HepG2 (cell line): Measurements from ENCODE around the gene TKTL2. TPM values are rescaled to one million over a fixed set of nuclear protein-coding genes. Genes with fewer than 3 reads are reported as not detected.

ENCODE experiments used
- ATAC-seq: fragments of 200-7000 bp; cut with Tn5 transposase; 3 replicates; pipeline ENCODE4 v1.9.1; 2020; ENCODE audit warnings: mild to moderate bottlenecking, moderate library complexity
- BruUV-seq: library from RNA; stranded (reverse); fragments of 400-500 nt; replicated peaks from 2 replicates; lab custom pipeline; 2021; lab: Mats Ljungman, UMichigan
- CTCF ChIA-PET: fragments of 300-600 bp; formaldehyde crosslinking; extraction: SDS; loops from one replicate; lab custom pipeline; 2021; ENCODE audit warnings: low total read pairs, inconsistent platforms, low intra/inter-chr PET ratio; lab: Yijun Ruan, JAX
- POLR2A ChIA-PET: fragments of 350-600 bp; sonication (Branson Sonifier 250); formaldehyde crosslinking; loops from one replicate; lab custom pipeline; 2020; ENCODE audit warnings: antibody characterized with exemption, inconsistent platforms; lab: Yijun Ruan, JAX
- DNase-seq: peaks from one replicate; pipeline ENCODE4 v3.0.0-alpha.2; 2015; ENCODE audit warnings: low spot score
- FAIRE-seq: peaks from 3 replicates; lab custom pipeline; 2011; peaks lifted over from hg19 to GRCh38; lab: Jason Lieb, UNC
- H2AFZ ChIP-seq: one replicate; pipeline ENCODE4 v1.6.1; 2011; ENCODE audit warnings: low read length, inconsistent platforms
- H3K27ac ChIP-seq: fragments of 300-600 bp; 3 replicates; pipeline ENCODE4 v1.8.0; 2011; ENCODE audit warnings: mixed run types, mild to moderate bottlenecking, mixed read lengths, low read length, inconsistent platforms; ENCODE audit not compliant: insufficient read depth; ENCODE audit errors: extremely low read length
- H3K27me3 ChIP-seq, 2 experiments: fragments of 200-600 bp in 1 of 2; 2 replicates in 1 of 2; 3 replicates in 1 of 2; pipeline versions ENCODE4 v1.6.0 to v1.8.0; 2011; ENCODE audit warnings: low read length in 2 of 2, mild to moderate bottlenecking in 2 of 2, moderate library complexity in 2 of 2, inconsistent platforms in 1 of 2; ENCODE audit not compliant: insufficient read depth in 2 of 2, control insufficient read depth in 1 of 2
- H3K36me3 ChIP-seq, 2 experiments: fragments of 200-600 bp in 1 of 2; replicated peaks in 1 of 2; 2 replicates in 1 of 2; 3 replicates in 1 of 2; pipeline versions ENCODE4 v1.5.1 to v1.8.0; 2011; ENCODE audit warnings: low read length in 2 of 2, inconsistent platforms in 1 of 2; ENCODE audit not compliant: insufficient read depth in 2 of 2, control insufficient read depth in 1 of 2
- H3K4me1 ChIP-seq: 2 replicates; pipeline ENCODE4 v1.5.1; 2012; ENCODE audit warnings: low read length, inconsistent platforms; ENCODE audit not compliant: insufficient read depth
- H3K4me2 ChIP-seq: 2 replicates; pipeline ENCODE4 v1.6.0; 2011; ENCODE audit warnings: low read depth, low read length, inconsistent platforms
- H3K4me3 ChIP-seq, 3 experiments: fragments of 200-600 bp in 1 of 3; sonication (generic), shearing (Covaris generic) in 1 of 3; replicated peaks in 1 of 3; 2 replicates each; pipeline ENCODE4 v1.5.1; 2011 to 2016; ENCODE audit warnings: low read length in 3 of 3, inconsistent platforms in 2 of 3, low read depth in 2 of 3, mild to moderate bottlenecking in 2 of 3, control low read depth in 1 of 3, mixed read lengths in 1 of 3; ENCODE audit not compliant: insufficient read depth in 1 of 3
- H3K79me2 ChIP-seq: one replicate; pipeline ENCODE4 v1.6.1; 2011; ENCODE audit warnings: low read length, inconsistent platforms; ENCODE audit not compliant: insufficient read depth
- H3K9ac ChIP-seq: 2 replicates; pipeline ENCODE4 v1.6.0; 2011; ENCODE audit warnings: mild to moderate bottlenecking, low read depth, low read length, inconsistent platforms; ENCODE audit not compliant: insufficient read depth
- H3K9me3 ChIP-seq: 2 replicates; pipeline ENCODE4 v1.5.1; 2012; ENCODE audit warnings: mild to moderate bottlenecking, low read length
- H4K20me1 ChIP-seq: 2 replicates; pipeline ENCODE4 v1.6.0; 2011; ENCODE audit warnings: inconsistent platforms, mild to moderate bottlenecking, low read length, moderate library complexity; ENCODE audit not compliant: insufficient read depth
- DR1 ChIP-seq: sonication (generic); formaldehyde crosslinking; IDR thresholded peaks from 2 replicates; pipeline ENCODE4 v1.8.0; 2021; ENCODE audit warnings: mild to moderate bottlenecking, missing genetic modification reagents, inconsistent platforms
- FOXK1 ChIP-seq: sonication (generic); formaldehyde crosslinking; IDR thresholded peaks from 2 replicates; pipeline ENCODE4 v1.4.0; 2020; ENCODE audit warnings: low read depth, missing genetic modification reagents, borderline replicate concordance
- GTF2F1 ChIP-seq: fragments of 150-350 bp; IDR thresholded peaks from 2 replicates; pipeline ENCODE4 v1.6.1; 2014; ENCODE audit warnings: low read length
- HNRNPK ChIP-seq: fragments of 200-400 bp; formaldehyde crosslinking; IDR thresholded peaks from 2 replicates; pipeline ENCODE4 v1.6.1; 2018; ENCODE audit warnings: low read length, low read depth, moderate library complexity, mild to moderate bottlenecking; ENCODE audit not compliant: poor library complexity, severe bottlenecking
- KAT2B ChIP-seq: fragments of 150-350 bp; IDR thresholded peaks from 2 replicates; pipeline ENCODE4 v1.6.1; 2014; ENCODE audit warnings: low read depth, low read length, borderline replicate concordance
- MAZ ChIP-seq, 2 experiments: sonication (generic) in 1 of 2; formaldehyde crosslinking in 1 of 2; IDR thresholded peaks; 2 replicates each; pipeline versions ENCODE4 v1.5.0 to v1.6.1; 2012 to 2020; ENCODE audit warnings: low read depth in 2 of 2, mild to moderate bottlenecking in 2 of 2, borderline replicate concordance in 1 of 2, improper control_type of control experiment in 1 of 2, low read length in 1 of 2, missing genetic modification reagents in 1 of 2, moderate library complexity in 1 of 2
- MBD4 ChIP-seq: IDR thresholded peaks from 2 replicates; pipeline ENCODE4 v1.6.1; 2012; ENCODE audit warnings: low read length, inconsistent platforms, borderline replicate concordance
- SKI ChIP-seq: fragments of 450-650 bp; IDR thresholded peaks from one replicate; pipeline ENCODE4 v1.6.1; 2018; ENCODE audit warnings: mild to moderate bottlenecking; ENCODE audit not compliant: partially characterized antibody
- SNAPC2 ChIP-seq: sonication (generic); formaldehyde crosslinking; IDR thresholded peaks from 2 replicates; pipeline ENCODE4 v1.8.1; 2022; ENCODE audit warnings: mild to moderate bottlenecking, missing genetic modification reagents
- SOX13 ChIP-seq, 3 experiments: fragments of 450-650 bp in 1 of 3; sonication (generic) in 1 of 3; formaldehyde crosslinking in 1 of 3; IDR thresholded peaks in 2 of 3; conservative IDR thresholded peaks in 1 of 3; 2 replicates each; pipeline versions ENCODE4 v1.5.0 to v1.6.1; 2016 to 2020; ENCODE audit warnings: antibody characterized with exemption in 1 of 3, mild to moderate bottlenecking in 1 of 3, missing compliant biosample characterization in 1 of 3, missing genetic modification reagents in 1 of 3, moderate library complexity in 1 of 3
- SP5 ChIP-seq: IDR thresholded peaks from 2 replicates; pipeline ENCODE4 v1.6.1; 2016; ENCODE audit warnings: low read depth, borderline replicate concordance
- SRSF4 ChIP-seq: fragments of 200-400 bp; formaldehyde crosslinking; IDR thresholded peaks from one replicate; pipeline ENCODE4 v1.6.1; 2018; ENCODE audit warnings: mild to moderate bottlenecking, low read depth, low read length, moderate library complexity; ENCODE audit not compliant: poor library complexity, severe bottlenecking
- TFAP4 ChIP-seq: sonication (generic); IDR thresholded peaks from 2 replicates; pipeline ENCODE4 v1.6.1; 2016; ENCODE audit warnings: low read depth, borderline replicate concordance
- ZBTB2 ChIP-seq: sonication (generic); formaldehyde crosslinking; IDR thresholded peaks from 2 replicates; pipeline ENCODE4 v1.8.0; 2022; ENCODE audit warnings: low read depth, missing genetic modification reagents
- ZFP91 ChIP-seq: sonication (generic); formaldehyde crosslinking; IDR thresholded peaks from 2 replicates; pipeline ENCODE4 v1.9.0; 2022; ENCODE audit warnings: missing genetic modification reagents, mild to moderate bottlenecking, borderline replicate concordance
- ZNF354B ChIP-seq: sonication (generic); formaldehyde crosslinking; IDR thresholded peaks from 2 replicates; pipeline ENCODE4 v1.8.0; 2022; ENCODE audit warnings: mild to moderate bottlenecking, missing genetic modification reagents
- ZNF558 ChIP-seq: sonication (generic); formaldehyde crosslinking; IDR thresholded peaks from 2 replicates; pipeline ENCODE4 v1.9.0; 2022; ENCODE audit warnings: mild to moderate bottlenecking, missing genetic modification reagents, borderline replicate concordance
- ZSCAN9 ChIP-seq: IDR thresholded peaks from 2 replicates; pipeline ENCODE4 v1.6.1; 2016; ENCODE audit warnings: borderline replicate concordance
- WGBS: methylation state at CpG from one replicate; pipeline ENCODE4 v1.1.6; 2017; ENCODE audit warnings: low lambda C conversion rate; 5-methylcytosine and 5-hydroxymethylcytosine counted together
- in situ Hi-C: cut with HindIII; loops from 2 replicates; pipeline ENCODE4 v1.10.0; 2017; ENCODE audit warnings: low pct_unique_long_range_greater_than_20kb; ENCODE audit not compliant: extremely low pct_ligation_motif_present
- intact Hi-C: fragments of 100-400 bp; cut with micrococcal nuclease; formaldehyde crosslinking; loops from one replicate; pipeline ENCODE4 v1.10.0; 2022; ENCODE audit not compliant: unreplicated experiment
- polyA plus RNA-seq, 8 experiments: library from polyadenylated mRNA; depleted of rRNA in 3 of 8; stranded (reverse) in 7 of 8; unstranded in 1 of 8; fragments of >200 nt; fragmentation: Illumina TruSeq in 4 of 8; extraction: Trizol in 4 of 8; gene quantifications; 2 replicates each; pipeline versions ENCODE4 v1.2.1 to v1.2.3, GENCODE V29; 2011 to 2016; ENCODE audit warnings: low read depth in 4 of 8, missing spikeins in 1 of 8, mixed read lengths in 1 of 8; ENCODE audit not compliant: insufficient read depth in 1 of 8
- total RNA-seq, 5 experiments: library from RNA; depleted of rRNA; stranded (reverse); fragments of >200 nt; fragmentation: Illumina TruSeq; extraction: Trizol; gene quantifications; 2 replicates each; pipeline ENCODE4 v1.2.3, GENCODE V29; 2016; ENCODE audit warnings: low read depth in 1 of 5

Gene TKTL2
- total and polyA plus RNA-seq, 2 of the 13 experiments (the other 11 are each of a cell fraction or from before 2014, with no cell fraction given): not detected

GRCh38 chr4:163462556-163462955, 11.0 kb downstream of the TKTL2 start (continued):
- TF ChIP-seq FOXK1 (CRISPR knock-in tag): no peak
- no peak for TF ChIP-seq SNAPC2 (CRISPR knock-in tag)
- no peak for TF ChIP-seq SRSF4
- TF ChIP-seq MBD4: no peak
- TF ChIP-seq SOX13 (IDR thresholded peaks at IDR 0.05): no peak
- no peak for TF ChIP-seq SOX13 (CRISPR knock-in tag; conservative IDR thresholded peaks at IDR 0.05 in 1 of 2, IDR thresholded peaks at IDR 0.05 in 1 of 2)
- TF ChIP-seq KAT2B: no peak
- no peak for TF ChIP-seq ZNF354B (CRISPR knock-in tag)

- FAIRE-seq (no peak), DNase-seq (no peak), ATAC-seq (no peak)
- no TSS peak for BruUV-seq
- 20% methylated on average over 6 of the region's 6 CpGs for WGBS
- TF ChIP-seq SKI (no peak), GTF2F1 (no peak), ZNF558 (CRISPR knock-in tag) (no peak), ZFP91 (CRISPR knock-in tag) (no peak), HNRNPK (no peak), ZBTB2 (CRISPR knock-in tag) (no peak), DR1 (CRISPR knock-in tag) (no peak), ZSCAN9 (no peak), TFAP4 (no peak), MAZ (IDR thresholded peaks at IDR 0.05; ENCODE audit: borderline replicate concordance, low read depth, low read length) (no peak), MAZ (CRISPR knock-in tag; IDR thresholded peaks at IDR 0.05; ENCODE audit: low read depth) (no peak), SP5 (CRISPR knock-in tag) (no peak)
- Histone ChIP-seq H3K79me2 (no peaks in the 10 kb centered on the region), H2AFZ (no peak overlapping the region), H4K20me1 (no peaks in the 10 kb centered on the region), H3K9me3 (no peaks in the 10 kb centered on the region), H3K27ac (no peak overlapping the region), H3K4me2 (no peak overlapping the region), H3K27me3 (no peaks in the 10 kb centered on the region), H3K4me3 (no peak overlapping the region), H3K9ac (no peak overlapping the region), H3K36me3 (no peaks in the 10 kb centered on the region), H3K4me1 (no peaks in the 10 kb centered on the region)
- ChIA-PET CTCF (no interaction called here), POLR2A (interaction anchor here (1.0 kb wide), 1 partner anchor 46 kb away, joined by 3 read pairs; the partner anchor contains the start of gene TMA16)
- in situ Hi-C loops: no loop called here
- intact Hi-C loops: no loop called here
These were observed 24.9 kb downstream of the TKTL2 start for GRCh38 chr4:163448540-163449203.
